ENCODE measurements around the gene FCRL5. TPM values are rescaled to one million over a fixed set of nuclear protein-coding genes. Genes with fewer than 3 reads are reported as not detected.

FCRL5 gene
- total RNA-seq, 1 donor from 2014 or later, result not detected

GRCh38 chr1:157477419-157477818, 74.9 kb downstream of the FCRL5 start:
- Mint-ChIP-seq H3K4me3 (ENCODE audit: low read depth) (no peak overlapping the region), H3K36me3 (ENCODE audit: low read depth) (no peaks in the 10 kb centered on the region), H3K4me1 (ENCODE audit: low read depth) (no peaks in the 10 kb centered on the region), H3K27me3 (ENCODE audit: low read depth) (peaks cover 4% of the 10 kb centered on the region), H3K27ac (no peak overlapping the region), H3K9me3 (peaks cover 3% of the 10 kb centered on the region)
- DNase-seq (ENCODE audit: low spot score), result no peak
- intact Hi-C loops (cut with micrococcal nuclease), result no loop called here

GRCh38 chr1:157472959-157473358, 79.4 kb downstream of the FCRL5 start:
- intact Hi-C loops (cut with micrococcal nuclease), result no loop called here
- peaks cover under 1% of the 10 kb centered on the region for H3K9me3 Mint-ChIP-seq
- H3K27ac Mint-ChIP-seq, result no peak overlapping the region
- H3K27me3 Mint-ChIP-seq (ENCODE audit: low read depth), result peaks cover 4% of the 10 kb centered on the region
- no peak for DNase-seq (ENCODE audit: low spot score)
- no peaks in the 10 kb centered on the region for H3K4me1 Mint-ChIP-seq (ENCODE audit: low read depth)
- no peaks in the 10 kb centered on the region for H3K36me3 Mint-ChIP-seq (ENCODE audit: low read depth)
- H3K4me3 Mint-ChIP-seq (ENCODE audit: low read depth), result no peak overlapping the region

- DNase-seq (ENCODE audit: low spot score), result no peak
These were observed 80.1 kb downstream of the FCRL5 start for GRCh38 chr1:157472056-157472701.

GRCh38 chr1:157471531-157471930, 80.8 kb downstream of the FCRL5 start:
- peaks cover 4% of the 10 kb centered on the region for H3K27me3 Mint-ChIP-seq (ENCODE audit: low read depth)
- no peak for DNase-seq (ENCODE audit: low spot score)
- H3K36me3 Mint-ChIP-seq (ENCODE audit: low read depth), result no peaks in the 10 kb centered on the region
- intact Hi-C loops (cut with micrococcal nuclease), result no loop called here
- H3K9me3 Mint-ChIP-seq, result no peaks in the 10 kb centered on the region
- H3K27ac Mint-ChIP-seq, result no peak overlapping the region
- H3K4me3 Mint-ChIP-seq (ENCODE audit: low read depth), result no peak overlapping the region
- no peaks in the 10 kb centered on the region for H3K4me1 Mint-ChIP-seq (ENCODE audit: low read depth)

More at GRCh38 chr1:157472056-157472701, 80.1 kb downstream of the FCRL5 start:
- Mint-ChIP-seq H3K9me3 (no peaks in the 10 kb centered on the region), H3K27ac (no peak overlapping the region), H3K4me3 (ENCODE audit: low read depth) (no peak overlapping the region), H3K27me3 (ENCODE audit: low read depth) (peaks cover 4% of the 10 kb centered on the region), H3K36me3 (ENCODE audit: low read depth) (no peaks in the 10 kb centered on the region), H3K4me1 (ENCODE audit: low read depth) (no peaks in the 10 kb centered on the region)
- intact Hi-C loops (cut with micrococcal nuclease), result no loop called here

GRCh38 chr1:157469752-157470675, 82.3 kb downstream of the FCRL5 start:
- no peak overlapping the region for H3K27ac Mint-ChIP-seq
- H3K36me3 Mint-ChIP-seq (ENCODE audit: low read depth), result no peaks in the 10 kb centered on the region
- H3K9me3 Mint-ChIP-seq, result no peaks in the 10 kb centered on the region
- H3K27me3 Mint-ChIP-seq (ENCODE audit: low read depth), result peaks cover 4% of the 10 kb centered on the region
- H3K4me3 Mint-ChIP-seq (ENCODE audit: low read depth), result no peak overlapping the region
- H3K4me1 Mint-ChIP-seq (ENCODE audit: low read depth), result no peaks in the 10 kb centered on the region
- intact Hi-C loops (cut with micrococcal nuclease), result no loop called here
- DNase-seq (ENCODE audit: low spot score), result no peak

- peaks cover 4% of the 10 kb centered on the region for H3K27me3 Mint-ChIP-seq (ENCODE audit: low read depth)
- no peaks in the 10 kb centered on the region for H3K36me3 Mint-ChIP-seq (ENCODE audit: low read depth)
- no peak overlapping the region for H3K27ac Mint-ChIP-seq
- intact Hi-C loops (cut with micrococcal nuclease), result no loop called here
- DNase-seq (ENCODE audit: low spot score), result no peak
- H3K4me3 Mint-ChIP-seq (ENCODE audit: low read depth), result no peak overlapping the region
- H3K9me3 Mint-ChIP-seq, result no peaks in the 10 kb centered on the region
- no peaks in the 10 kb centered on the region for H3K4me1 Mint-ChIP-seq (ENCODE audit: low read depth)
These were observed 83.0 kb downstream of the FCRL5 start for GRCh38 chr1:157469300-157469699.

- Mint-ChIP-seq H3K36me3 (ENCODE audit: low read depth) (no peaks in the 10 kb centered on the region), H3K27me3 (ENCODE audit: low read depth) (peaks cover 4% of the 10 kb centered on the region), H3K27ac (no peak overlapping the region), H3K4me3 (ENCODE audit: low read depth) (no peak overlapping the region), H3K4me1 (ENCODE audit: low read depth) (no peaks in the 10 kb centered on the region), H3K9me3 (no peaks in the 10 kb centered on the region)
- DNase-seq (ENCODE audit: low spot score), result no peak
- intact Hi-C loops (cut with micrococcal nuclease), result no loop called here
These were observed 86.3 kb downstream of the FCRL5 start for GRCh38 chr1:157466011-157466410.

Other genes starting within 250 kb of the FCRL5 start
- not detected in 2 replicates for gene FCRL4, start 45.6 kb upstream of the FCRL5 start, total RNA-seq
- 0.16 TPM in 1 of 2 replicates, not detected in the other for gene FCRL3, start 148.3 kb upstream of the FCRL5 start, total RNA-seq
- not detected in 2 replicates for gene FCRL2, start 224.6 kb upstream of the FCRL5 start, total RNA-seq

Measured in activated T-helper 2 cell treated with anti-CD3 and anti-CD28 coated beads, Interferon-gamma antibody, Interleukin-2, Interleukin-4, amounts not matched to agents 10 μg/mL and 5 μg/mL and 100 μg/mL, durations not matched to agents 14 hours and 24 hours and 36 hours (primary cell).